CD14-positive monocyte (primary cell): ENCODE measurements around the gene KLHL8. TPM values are rescaled to one million over a fixed set of nuclear protein-coding genes. Genes with fewer than 3 reads are reported as not detected.

Experiments
- DNase-seq, 3 donors: peaks; one replicate each; pipeline ENCODE4 v3.0.0-alpha.2; 2011 to 2022
- H2AFZ ChIP-seq: 2 replicates; pipeline ENCODE4 v1.6.0; 2012; ENCODE audit warnings: mild to moderate bottlenecking, low read depth, low read length, inconsistent platforms; ENCODE audit not compliant: insufficient read depth, poor library complexity, severe bottlenecking
- H3K27ac ChIP-seq, 2 donors: 1 replicate in 1 of 2; 2 replicates in 1 of 2; pipeline ENCODE4 v1.5.1; 2012 to 2013; ENCODE audit warnings: low read length in 2 of 2, control low read depth in 1 of 2, inconsistent platforms in 1 of 2, low read depth in 1 of 2, mild to moderate bottlenecking in 1 of 2
- H3K27me3 ChIP-seq, 2 donors: one replicate each; pipeline versions ENCODE4 v1.6.0 to v1.6.1; 2011 to 2013; ENCODE audit warnings: low read length in 2 of 2; ENCODE audit not compliant: control insufficient read depth in 2 of 2, insufficient read depth in 2 of 2
- H3K36me3 ChIP-seq, 2 donors: replicated peaks in 1 of 2; 1 replicate in 1 of 2; 2 replicates in 1 of 2; pipeline versions ENCODE4 v1.5.1 to v1.6.1; 2012 to 2013; ENCODE audit warnings: low read length in 2 of 2, control low read depth in 1 of 2, inconsistent platforms in 1 of 2, mild to moderate bottlenecking in 1 of 2; ENCODE audit not compliant: insufficient read depth in 2 of 2, control insufficient read depth in 1 of 2
- H3K4me1 ChIP-seq, 2 donors: 1 replicate in 1 of 2; 2 replicates in 1 of 2; pipeline versions ENCODE4 v1.5.1 to v1.6.1; 2012 to 2013; ENCODE audit warnings: low read length in 2 of 2, control low read depth in 1 of 2, inconsistent platforms in 1 of 2, mild to moderate bottlenecking in 1 of 2, moderate library complexity in 1 of 2; ENCODE audit not compliant: insufficient read depth in 2 of 2, control insufficient read depth in 1 of 2
- H3K4me2 ChIP-seq: replicated peaks from 2 replicates; pipeline ENCODE3; 2012; ENCODE audit warnings: low read length, moderate library complexity, mild to moderate bottlenecking; ENCODE audit not compliant: poor library complexity, severe bottlenecking; ENCODE audit errors: extremely low read depth
- H3K4me3 ChIP-seq, 3 experiments: fragments of 200-600 bp in 1 of 3; sonication (generic) in 1 of 3; replicated peaks in 1 of 3; 1 replicate in 2 of 3; 2 replicates in 1 of 3; pipeline ENCODE4 v1.5.1; 2011 to 2013; ENCODE audit warnings: low read length in 3 of 3, mild to moderate bottlenecking in 3 of 3, control low read depth in 2 of 3, low read depth in 2 of 3, inconsistent platforms in 1 of 3, moderate library complexity in 1 of 3
- H3K79me2 ChIP-seq: 2 replicates; pipeline ENCODE4 v1.6.0; 2012; ENCODE audit warnings: mild to moderate bottlenecking, control low read depth, inconsistent platforms, low read length, moderate library complexity; ENCODE audit not compliant: insufficient read depth
- H3K9ac ChIP-seq: 2 replicates; pipeline ENCODE4 v1.6.0; 2017; ENCODE audit warnings: low read length, mild to moderate bottlenecking; ENCODE audit not compliant: insufficient read depth, poor library complexity, severe bottlenecking
- H3K9me3 ChIP-seq, 2 donors: replicated peaks in 1 of 2; 1 replicate in 1 of 2; 2 replicates in 1 of 2; pipeline versions ENCODE4 v1.5.1 to v1.6.1; 2012 to 2013; ENCODE audit warnings: low read length in 2 of 2, control low read depth in 1 of 2; ENCODE audit not compliant: control insufficient read depth in 1 of 2, insufficient read depth in 1 of 2
- H4K20me1 ChIP-seq: 2 replicates; pipeline ENCODE4 v1.6.0; 2012; ENCODE audit warnings: mild to moderate bottlenecking, low read length, control low read depth, moderate library complexity; ENCODE audit not compliant: insufficient read depth
- H3K27ac Mint-ChIP-seq, 7 donors: one replicate each; pipeline ENCODE4 v1.8.0; 2020; ENCODE audit warnings: mild to moderate bottlenecking in 7 of 7, mixed read lengths in 7 of 7, moderate library complexity in 6 of 7, inconsistent platforms in 2 of 7
- H3K27me3 Mint-ChIP-seq, 3 donors: one replicate each; pipeline ENCODE4 v1.8.0; 2021 to 2022; ENCODE audit warnings: low read depth in 3 of 3, mild to moderate bottlenecking in 3 of 3, mixed read lengths in 3 of 3, moderate library complexity in 3 of 3, inconsistent platforms in 1 of 3
- H3K36me3 Mint-ChIP-seq, 2 donors: one replicate each; pipeline ENCODE4 v1.8.0; 2020; ENCODE audit warnings: mixed read lengths in 2 of 2, inconsistent platforms in 1 of 2, mild to moderate bottlenecking in 1 of 2
- H3K4me1 Mint-ChIP-seq: one replicate; pipeline ENCODE4 v1.8.0; 2020; ENCODE audit warnings: mild to moderate bottlenecking, mixed read lengths
- H3K4me3 Mint-ChIP-seq, 2 donors: one replicate each; pipeline ENCODE4 v1.8.0; 2020; ENCODE audit warnings: mild to moderate bottlenecking in 2 of 2, mixed read lengths in 2 of 2, moderate library complexity in 1 of 2
- H3K9me3 Mint-ChIP-seq, 7 donors: one replicate each; pipeline ENCODE4 v1.8.0; 2020 to 2022; ENCODE audit warnings: mixed read lengths in 7 of 7, mild to moderate bottlenecking in 6 of 7, moderate library complexity in 6 of 7, inconsistent platforms in 2 of 7
- CTCF ChIP-seq: fragments of 200-600 bp; IDR thresholded peaks from one replicate; pipeline ENCODE4 v1.8.0; 2022; ENCODE audit warnings: antibody characterized with exemption, mild to moderate bottlenecking
- WGBS: methylation state at CpG from one replicate; pipeline ENCODE4 v1.1.5; 2013; ENCODE audit warnings: missing lambda C conversion rate; ENCODE audit not compliant: insufficient coverage; 5-methylcytosine and 5-hydroxymethylcytosine counted together
- intact Hi-C, 2 donors: fragments of 100-400 bp; cut with micrococcal nuclease; formaldehyde crosslinking; loops; one replicate each; pipeline versions ENCODE4 v1.15.0 to v1.15.1; 2023
- polyA plus RNA-seq, 3 donors: library from polyadenylated mRNA; depleted of rRNA in 1 of 3; unstranded in 2 of 3; stranded (reverse) in 1 of 3; fragments of 300-500 nt in 2 of 3; fragments of >200 nt in 1 of 3; fragmentation: Illumina TruSeq in 2 of 3; gene quantifications; 1 replicate in 2 of 3; 2 replicates in 1 of 3; pipeline ENCODE4 v1.2.3, GENCODE V29; 2012 to 2021

Gene KLHL8
- polyA plus RNA-seq, 3 donors, result 7.5 to 28.6 (median 23.7) TPM

- no CpG with 5 or more reads among the region's 1 CpG for WGBS
- TF ChIP-seq CTCF, result no peak
- H2AFZ ChIP-seq, result no peak overlapping the region
- DNase-seq, result no peak
- no peak overlapping the region for H3K27ac ChIP-seq
- intact Hi-C loops, result no loop called here
- no peaks in the 10 kb centered on the region for H3K4me1 ChIP-seq
- H3K9me3 Mint-ChIP-seq, result no peaks in the 10 kb centered on the region
- no peaks in the 10 kb centered on the region for H3K79me2 ChIP-seq
- no peak overlapping the region for H3K4me2 ChIP-seq
- H3K27ac Mint-ChIP-seq, result no peak overlapping the region
- H3K36me3 ChIP-seq, result peaks cover 69 to 90% of the 10 kb centered on the region in 2 donors
- H3K27me3 ChIP-seq, result no peaks in the 10 kb centered on the region
- H3K9ac ChIP-seq, result no peak overlapping the region
- H3K4me1 Mint-ChIP-seq, result no peaks in the 10 kb centered on the region
- H3K36me3 Mint-ChIP-seq, result peaks cover 61 to 84% of the 10 kb centered on the region in 2 donors
- H3K4me3 Mint-ChIP-seq, result no peak overlapping the region
- H3K9me3 ChIP-seq, result no peaks in the 10 kb centered on the region
- H4K20me1 ChIP-seq, result no peaks in the 10 kb centered on the region
- no peaks in the 10 kb centered on the region for H3K27me3 Mint-ChIP-seq
- no peak overlapping the region for H3K4me3 ChIP-seq
Measured at GRCh38 chr4:87165892-87166291, 54.5 kb downstream of the KLHL8 start.

GRCh38 chr4:87153078-87153870 is 67.1 kb downstream of the KLHL8 start:
- no peak overlapping the region for H3K27ac ChIP-seq
- H4K20me1 ChIP-seq, result no peaks in the 10 kb centered on the region
- H3K4me3 ChIP-seq, result no peak overlapping the region
- DNase-seq, result no peak
- H3K27ac Mint-ChIP-seq, result peak overlapping the region in 1 of 7 donors; percentile 50
- H3K4me3 Mint-ChIP-seq, result no peak overlapping the region
- no peaks in the 10 kb centered on the region for H3K79me2 ChIP-seq
- no peak overlapping the region for H2AFZ ChIP-seq
- WGBS, result 88% methylated on average over 1 of the region's 4 CpGs
- H3K36me3 Mint-ChIP-seq, result peaks cover 0 to 7% of the 10 kb centered on the region in 2 donors
- H3K9me3 ChIP-seq, result no peaks in the 10 kb centered on the region
- H3K27me3 ChIP-seq, result no peaks in the 10 kb centered on the region
- H3K9ac ChIP-seq, result no peak overlapping the region
- no peaks in the 10 kb centered on the region for H3K9me3 Mint-ChIP-seq
- peaks cover 0 to 7% of the 10 kb centered on the region in 2 donors for H3K36me3 ChIP-seq
- TF ChIP-seq CTCF, result no peak
- no peak overlapping the region for H3K4me2 ChIP-seq
- H3K4me1 Mint-ChIP-seq, result peaks cover 2% of the 10 kb centered on the region
- no peaks in the 10 kb centered on the region for H3K4me1 ChIP-seq
- intact Hi-C loops, result no loop called here
- peaks cover 0 to 2% (median 0%) of the 10 kb centered on the region in 3 donors for H3K27me3 Mint-ChIP-seq
